Suppressor macrophage treated with lipopolysaccharide for 4 hours (primary cell): ENCODE results near the gene OR52K1.
A peak's percentile ranks its signal among the peaks of the same experiment; 100 is the strongest.
"Not testable (repeated sequence)": the region's sequence is repeated elsewhere in the genome, so short reads cannot be mapped to it uniquely, and the experiment has no call there.

Experiments
- DNase-seq: peaks from one replicate; pipeline ENCODE4 v3.0.0-alpha.2; 2020

Gene OR52K1

GRCh38 chr11:4491878-4492606, 9.6 kb downstream of the OR52K1 start:
- DNase-seq: no peak

- no peak for DNase-seq
Measured at GRCh38 chr11:4493480-4493818, 11.0 kb downstream of the OR52K1 start.

GRCh38 chr11:4495487-4495886, 13.0 kb downstream of the OR52K1 start:
- DNase-seq: peak; percentile 42

- no peak for DNase-seq
Measured at GRCh38 chr11:4495986-4496385, 13.5 kb downstream of the OR52K1 start.

- no peak for DNase-seq
Measured at GRCh38 chr11:4496557-4497248, 14.3 kb downstream of the OR52K1 start.

- no peak for DNase-seq
Measured at GRCh38 chr11:4508886-4509285, 26.4 kb downstream of the OR52K1 start.

GRCh38 chr11:4511282-4512245, 29.1 kb downstream of the OR52K1 start:
- no peak for DNase-seq

- DNase-seq: no peak
Measured at GRCh38 chr11:4514196-4514595, 31.8 kb downstream of the OR52K1 start.

GRCh38 chr11:4522339-4522738, 39.9 kb downstream of the OR52K1 start:
- DNase-seq: no peak

GRCh38 chr11:4522752-4523151, 40.3 kb downstream of the OR52K1 start:
- DNase-seq: no peak

- DNase-seq: no peak
Measured at GRCh38 chr11:4523666-4524065, 41.2 kb downstream of the OR52K1 start.

GRCh38 chr11:4527926-4528325, 45.5 kb downstream of the OR52K1 start:
- peak; percentile 26 for DNase-seq

GRCh38 chr11:4531686-4532085, 49.2 kb downstream of the OR52K1 start:
- not testable (repeated sequence) for DNase-seq

- DNase-seq: peak; percentile 67
Measured at GRCh38 chr11:4539603-4540219, 57.3 kb downstream of the OR52K1 start.

- no peak for DNase-seq
Measured at GRCh38 chr11:4541071-4541470, 58.6 kb downstream of the OR52K1 start.
